H1 (cell line): ENCODE results near the gene PABPN1. TPM values are rescaled to one million over a fixed set of nuclear protein-coding genes. Genes with fewer than 3 reads are reported as not detected.

Experiments
- CTCF ChIA-PET: fragments of 300-600 bp; sonication (Branson Sonifier 250); formaldehyde crosslinking; loops from one replicate; lab custom pipeline; 2021; ENCODE audit not compliant: partially characterized antibody; lab: Charles Lee
- POLR2A ChIA-PET: fragments of 300-600 bp; sonication (Branson Sonifier 250); formaldehyde crosslinking; loops from one replicate; lab custom pipeline; 2021; ENCODE audit warnings: inconsistent platforms; ENCODE audit not compliant: partially characterized antibody; lab: Charles Lee
- DNase-seq, 2 experiments: peaks; one replicate each; pipeline versions ENCODE4 v3.0.0 to v3.0.0-alpha.2; 2010 to 2022; ENCODE audit warnings: low spot score in 2 of 2, low read depth in 1 of 2, mixed read lengths in 1 of 2
- FAIRE-seq: peaks from 2 replicates; lab custom pipeline; 2011; peaks lifted over from hg19 to GRCh38; lab: Jason Lieb, UNC
- H2AFZ ChIP-seq: 2 replicates; pipeline ENCODE4 v1.8.1; 2012; ENCODE audit warnings: low read length, inconsistent platforms
- H2AK5ac ChIP-seq: 2 replicates; pipeline ENCODE4 v1.6.1; 2013; ENCODE audit warnings: low read depth, low read length
- H2BK120ac ChIP-seq: replicated peaks from 2 replicates; pipeline ENCODE3; 2013; ENCODE audit warnings: low read depth, low read length, inconsistent platforms
- H2BK12ac ChIP-seq: 2 replicates; pipeline ENCODE4 v1.6.1; 2013; ENCODE audit warnings: low read depth, low read length
- H2BK15ac ChIP-seq: 2 replicates; pipeline ENCODE4 v1.6.1; 2013; ENCODE audit warnings: low read length
- H2BK20ac ChIP-seq: 2 replicates; pipeline ENCODE4 v1.6.1; 2013; ENCODE audit warnings: low read length
- H2BK5ac ChIP-seq: 2 replicates; pipeline ENCODE4 v1.6.1; 2013; ENCODE audit warnings: low read depth, low read length
- H3K14ac ChIP-seq: 2 replicates; pipeline ENCODE4 v1.6.1; 2013; ENCODE audit warnings: inconsistent platforms; ENCODE audit not compliant: insufficient read length
- H3K18ac ChIP-seq: 2 replicates; pipeline ENCODE4 v1.6.1; 2013; ENCODE audit warnings: low read length; ENCODE audit errors: extremely low read depth
- H3K23ac ChIP-seq: 2 replicates; pipeline ENCODE4 v1.6.1; 2013; ENCODE audit warnings: inconsistent platforms; ENCODE audit not compliant: insufficient read length
- H3K23me2 ChIP-seq: 2 replicates; pipeline ENCODE4 v1.6.1; 2013; ENCODE audit warnings: low read depth, low read length
- H3K27ac ChIP-seq: 2 replicates; pipeline ENCODE4 v1.6.1; 2011; ENCODE audit warnings: low read depth, low read length, inconsistent platforms
- H3K27me3 ChIP-seq, 4 experiments: replicated peaks in 1 of 4; 1 replicate in 1 of 4; 2 replicates in 3 of 4; pipeline versions ENCODE4 v1.6.1 to v1.8.1; 2011 to 2013; ENCODE audit warnings: low read length in 3 of 4, mild to moderate bottlenecking in 3 of 4, inconsistent platforms in 2 of 4, mixed read lengths in 2 of 4, moderate library complexity in 1 of 4; ENCODE audit not compliant: control insufficient read depth in 3 of 4, insufficient read depth in 3 of 4; ENCODE audit errors: extremely low read depth in 1 of 4
- H3K36me3 ChIP-seq, 4 experiments: 2 replicates each; pipeline versions ENCODE4 v1.6.1 to v1.8.1; 2011 to 2013; ENCODE audit warnings: mild to moderate bottlenecking in 4 of 4, low read length in 3 of 4, moderate library complexity in 2 of 4, control low read depth in 1 of 4, inconsistent platforms in 1 of 4; ENCODE audit not compliant: insufficient read depth in 4 of 4, control insufficient read depth in 2 of 4
- H3K4ac ChIP-seq: replicated peaks from 2 replicates; pipeline ENCODE3; 2013; ENCODE audit warnings: low read length, low read depth, mixed read lengths, inconsistent platforms; ENCODE audit not compliant: insufficient read length
- H3K4me1 ChIP-seq, 4 experiments: replicated peaks in 1 of 4; 1 replicate in 1 of 4; 2 replicates in 3 of 4; pipeline versions ENCODE4 v1.6.1 to v1.8.1; 2011 to 2013; ENCODE audit warnings: low read length in 3 of 4, inconsistent platforms in 2 of 4, mixed read lengths in 1 of 4; ENCODE audit not compliant: insufficient read depth in 4 of 4, control insufficient read depth in 3 of 4
- H3K4me2 ChIP-seq, 2 experiments: 2 replicates each; pipeline versions ENCODE4 v1.6.1 to v1.8.1; 2011 to 2013; ENCODE audit warnings: low read depth in 2 of 2, low read length in 2 of 2, control low read depth in 1 of 2, inconsistent platforms in 1 of 2, mild to moderate bottlenecking in 1 of 2; ENCODE audit not compliant: insufficient read depth in 1 of 2
- H3K4me3 ChIP-seq, 4 experiments: fragments of 200-600, 300-600 bp in 1 of 4; sonication (generic), shearing (Covaris generic), sonication (Bioruptor Twin) in 1 of 4; 2 replicates each; pipeline versions ENCODE4 v1.5.1 to v1.8.1; 2011 to 2016; ENCODE audit warnings: low read length in 4 of 4, low read depth in 3 of 4, control low read depth in 2 of 4, inconsistent platforms in 2 of 4, mild to moderate bottlenecking in 2 of 4, mixed read lengths in 1 of 4, moderate library complexity in 1 of 4; ENCODE audit not compliant: insufficient read depth in 2 of 4; ENCODE audit errors: extremely low read depth in 1 of 4
- H3K56ac ChIP-seq: replicated peaks from 2 replicates; pipeline ENCODE3; 2013; ENCODE audit warnings: low read depth, mild to moderate bottlenecking, mixed read lengths, low read length, inconsistent platforms; ENCODE audit not compliant: insufficient read length
- H3K79me1 ChIP-seq: 2 replicates; pipeline ENCODE4 v1.6.1; 2013; ENCODE audit warnings: low read depth, low read length, control low read depth
- H3K79me2 ChIP-seq, 2 experiments: 2 replicates each; pipeline versions ENCODE4 v1.6.1 to v1.8.1; 2012 to 2013; ENCODE audit warnings: low read length in 2 of 2, mild to moderate bottlenecking in 2 of 2, inconsistent platforms in 1 of 2; ENCODE audit not compliant: insufficient read depth in 2 of 2, control insufficient read depth in 1 of 2
- H3K9ac ChIP-seq, 4 experiments: replicated peaks in 1 of 4; 1 replicate in 1 of 4; 2 replicates in 3 of 4; pipeline versions ENCODE4 v1.6.1 to v1.8.1; 2011 to 2013; ENCODE audit warnings: low read depth in 3 of 4, low read length in 3 of 4, control low read depth in 2 of 4, mild to moderate bottlenecking in 2 of 4, moderate library complexity in 2 of 4, inconsistent platforms in 1 of 4; ENCODE audit errors: extremely low read depth in 1 of 4
- H3K9me3 ChIP-seq, 2 experiments: 2 replicates each; pipeline versions ENCODE4 v1.6.1 to v1.8.1; 2012 to 2013; ENCODE audit warnings: mild to moderate bottlenecking in 2 of 2, moderate library complexity in 2 of 2, control low read depth in 1 of 2, inconsistent platforms in 1 of 2, low read depth in 1 of 2, low read length in 1 of 2, mixed read lengths in 1 of 2; ENCODE audit not compliant: insufficient read depth in 2 of 2
- H4K20me1 ChIP-seq, 2 experiments: replicated peaks in 1 of 2; 2 replicates each; pipeline versions ENCODE3 to v1.8.1; 2011 to 2013; ENCODE audit warnings: inconsistent platforms in 2 of 2, low read length in 2 of 2, mild to moderate bottlenecking in 1 of 2; ENCODE audit not compliant: insufficient read depth in 2 of 2, control insufficient read depth in 1 of 2
- H4K5ac ChIP-seq: 2 replicates; pipeline ENCODE4 v1.6.1; 2013; ENCODE audit warnings: low read length, low read depth, mixed read lengths, inconsistent platforms; ENCODE audit not compliant: insufficient read length
- H4K8ac ChIP-seq: 2 replicates; pipeline ENCODE4 v1.8.0; 2013; ENCODE audit warnings: mild to moderate bottlenecking, moderate library complexity, low read length, inconsistent platforms; ENCODE audit not compliant: insufficient read depth; ENCODE audit errors: extremely low read depth
- H4K91ac ChIP-seq: replicated peaks from 2 replicates; pipeline ENCODE3; 2013; ENCODE audit warnings: low read length, mixed read lengths, inconsistent platforms; ENCODE audit not compliant: insufficient read length
- ATF2 ChIP-seq: IDR thresholded peaks from 2 replicates; pipeline ENCODE4 v1.6.1; 2012; ENCODE audit warnings: low read length, inconsistent platforms
- ATF3 ChIP-seq: IDR thresholded peaks from 2 replicates; pipeline ENCODE4 v1.6.1; 2011; ENCODE audit warnings: low read depth, mild to moderate bottlenecking, low read length; ENCODE audit not compliant: insufficient read depth
- BCL11A ChIP-seq, 2 experiments: IDR thresholded peaks; one replicate each; pipeline ENCODE4 v1.6.1; 2011; ENCODE audit warnings: low read depth in 2 of 2, low read length in 2 of 2, mild to moderate bottlenecking in 2 of 2
- CREB1 ChIP-seq: IDR thresholded peaks from 2 replicates; pipeline ENCODE4 v1.6.1; 2012; ENCODE audit warnings: inconsistent platforms
- GTF2F1 ChIP-seq: IDR thresholded peaks from 2 replicates; pipeline ENCODE4 v1.6.1; 2012; ENCODE audit warnings: low read depth, low read length, improper control_type of control experiment, borderline replicate concordance
- KDM1A ChIP-seq: fragments of 200-600, 300-600 bp; sonication (generic); IDR thresholded peaks from 2 replicates; pipeline ENCODE4 v1.7.1; 2016; ENCODE audit warnings: mild to moderate bottlenecking, low read length, borderline replicate concordance
- MAFK ChIP-seq: IDR thresholded peaks from 2 replicates; pipeline ENCODE4 v1.6.1; 2012; ENCODE audit warnings: low read depth, mild to moderate bottlenecking, improper control_type of control experiment, low read length
- POU5F1 ChIP-seq: IDR thresholded peaks from 2 replicates; pipeline ENCODE4 v1.6.1; 2011; ENCODE audit warnings: low read depth, mild to moderate bottlenecking, low read length, moderate library complexity
- RAD21 ChIP-seq, 2 experiments: IDR thresholded peaks in 1 of 2; conservative IDR thresholded peaks in 1 of 2; 2 replicates each; pipeline ENCODE4 v1.6.1; 2011; ENCODE audit warnings: low read depth in 2 of 2, low read length in 2 of 2, improper control_type of control experiment in 1 of 2, inconsistent platforms in 1 of 2, mild to moderate bottlenecking in 1 of 2, moderate library complexity in 1 of 2
- SP1 ChIP-seq: IDR thresholded peaks from 2 replicates; pipeline ENCODE4 v1.6.1; 2011; ENCODE audit warnings: low read depth, low read length
- SP2 ChIP-seq: IDR thresholded peaks from 2 replicates; pipeline ENCODE4 v1.6.1; 2012; ENCODE audit warnings: mild to moderate bottlenecking, low read length, inconsistent platforms
- WGBS, 2 experiments: shearing (Covaris generic) in 1 of 2; methylation state at CpG; one replicate each; pipeline versions ENCODE4 v1.1.6 to v1.1.7; 2013 to 2015; ENCODE audit warnings: low lambda C conversion rate in 2 of 2, mixed read lengths in 2 of 2, inconsistent platforms in 1 of 2, low coverage in 1 of 2, missing lambda C conversion rate in 1 of 2; ENCODE audit not compliant: insufficient replicate concordance in 2 of 2, insufficient coverage in 1 of 2, insufficient read length in 1 of 2; ENCODE audit errors: extremely low coverage in 1 of 2, missing lambda C conversion rate in 1 of 2; 5-methylcytosine and 5-hydroxymethylcytosine counted together
- polyA plus RNA-seq, 7 experiments: library from polyadenylated mRNA; depleted of rRNA in 3 of 7; stranded (reverse) in 5 of 7; unstranded in 2 of 7; fragments of >200 nt in 5 of 7; fragments of 200-250 nt in 2 of 7; gene quantifications; 1 replicate in 5 of 7; 2 replicates in 1 of 7; 4 replicates in 1 of 7; pipeline versions ENCODE4 v1.2.1 to v1.2.3, GENCODE V29; 2011 to 2013; ENCODE audit warnings: missing spikeins in 2 of 7, mixed read lengths in 2 of 7
- total RNA-seq: library from RNA; stranded (reverse); fragmentation: NEBNext Ultra II Directional; extraction: Animal tissue kit (Norgen Biotek cat#: 25700); gene quantifications from 2 replicates; pipeline ENCODE4 v1.2.1, GENCODE V29; 2021

Gene PABPN1
- total and polyA plus RNA-seq, 2 of the 8 experiments (the other 6 are each of a cell fraction or from before 2014, with no cell fraction given) = 300 to 331 TPM

DNA sequence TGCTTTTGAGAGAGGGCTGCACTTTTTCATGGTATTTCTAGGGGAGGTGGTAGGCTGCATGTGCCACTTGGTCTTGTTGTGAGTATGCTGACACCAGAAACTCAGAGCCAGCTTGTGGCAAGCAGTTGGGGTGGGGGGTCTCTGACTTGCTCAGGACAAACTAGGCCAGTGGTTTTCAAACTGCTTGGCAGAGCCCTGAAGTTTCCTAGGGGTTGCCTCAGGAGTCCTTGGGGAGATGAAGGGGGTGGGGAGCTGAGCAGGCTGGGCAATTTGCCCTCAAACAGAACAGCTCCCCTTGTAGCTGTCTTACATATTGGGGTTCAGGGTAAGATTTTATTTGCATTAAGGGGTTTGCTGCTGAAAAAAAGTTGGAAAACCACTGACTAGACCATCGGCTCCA, 10.7 kb upstream of the PABPN1 start:
- Histone ChIP-seq H3K4me1 (no peaks in the 10 kb centered on the region; a peak in 1 of 7 replicates), H3K4me2 (no peak overlapping the region)
- no peak for FAIRE-seq

More for the DNA sequence above, 10.7 kb upstream of the PABPN1 start:
- DNase-seq = no peak
- Histone ChIP-seq H3K27ac (no peak overlapping the region), H2BK20ac (no peak overlapping the region), H3K4me3 (no peak overlapping the region), H2BK12ac (no peak overlapping the region), H3K79me2 (peaks cover 0 to 2% of the 10 kb centered on the region in 2 experiments; a peak in 1 of 4 replicates), H2AK5ac (no peak overlapping the region), H3K79me1 (peaks cover 2% of the 10 kb centered on the region; the same call in 1 of the 2 replicates), H3K9me3 (no peaks in the 10 kb centered on the region), H4K20me1 (peaks cover 0 to 5% of the 10 kb centered on the region in 2 experiments), H3K18ac (no peak overlapping the region), H2BK15ac (no peak overlapping the region), H3K23me2 (peaks cover 5% of the 10 kb centered on the region; the same call in 1 of the 2 replicates), H4K5ac (no peak overlapping the region), H3K4ac (no peak overlapping the region), H3K56ac (no peak overlapping the region), H4K8ac (no peak overlapping the region), H3K14ac (no peak overlapping the region), H3K36me3 (peaks cover 0 to 5% (median 1%) of the 10 kb centered on the region in 4 experiments; a peak in 4 of 8 replicates), H2BK5ac (no peak overlapping the region), H2AFZ (no peak overlapping the region), H3K9ac (no peak overlapping the region), H2BK120ac (no peak overlapping the region), H3K23ac (no peak overlapping the region), H3K27me3 (no peaks in the 10 kb centered on the region), H4K91ac (no peak overlapping the region)
- TF ChIP-seq BCL11A (IDR thresholded peaks at IDR 0.05; ENCODE audit: low read depth in 2 of 2, low read length in 2 of 2) (no peak), ATF3 (no peak), RAD21 (IDR thresholded peaks at IDR 0.05 in 1 of 2, conservative IDR thresholded peaks at IDR 0.05 in 1 of 2; ENCODE audit: low read depth in 2 of 2, low read length in 2 of 2) (no peak), GTF2F1 (no peak), ATF2 (no peak), SP2 (no peak), SP1 (no peak), KDM1A (no peak), POU5F1 (no peak), MAFK (no peak), CREB1 (no peak)
- WGBS, 2 experiments = no CpG with 5 or more reads among the region's 1 CpG
- ChIA-PET POLR2A (interaction anchor here (1.0 to 3.0 kb wide), 4 partner anchors 8 to 81 kb away, joined by 3 to 17 read pairs (median 6); partner anchors contain the start of gene PPP1R3E), CTCF (interaction anchor here (1.0 to 1.4 kb wide), 3 partner anchors 69 to 242 kb away, joined by 3 to 4 read pairs (median 3); partner anchors contain the start of gene CEBPE)
